Occipital lobe (tissue), 2 donors: ENCODE data around the gene CDK7. TPM values are rescaled to one million over a fixed set of nuclear protein-coding genes. Genes with fewer than 3 reads are reported as not detected.

Source experiments
- DNase-seq: peaks from one replicate; lab custom pipeline; 2025; lab: John Stamatoyannopoulos, UW
- total RNA-seq: library from RNA; depleted of rRNA; stranded (reverse); fragments of >200 nt; gene quantifications from one replicate; pipeline ENCODE4 v1.2.3, GENCODE V29; 2014

CDK7 gene
- total RNA-seq, 1 donor from 2014 or later = 57.4 TPM

- DNase-seq = no peak
These were observed 54.0 kb downstream of the CDK7 start for GRCh38 chr5:69288688-69289087.

- DNase-seq = no peak
These were observed 57.6 kb downstream of the CDK7 start for GRCh38 chr5:69292306-69292705.

- no peak for DNase-seq
These were observed 59.2 kb downstream of the CDK7 start for GRCh38 chr5:69293882-69294281.

- DNase-seq = no peak
These were observed 60.5 kb downstream of the CDK7 start for GRCh38 chr5:69295088-69295754.

GRCh38 chr5:69299625-69300024, 64.9 kb downstream of the CDK7 start:
- DNase-seq = no peak

GRCh38 chr5:69300537-69301203, 66.0 kb downstream of the CDK7 start:
- no peak for DNase-seq

GRCh38 chr5:69305512-69305911, 70.8 kb downstream of the CDK7 start:
- no peak for DNase-seq

- no peak for DNase-seq
These were observed 73.4 kb downstream of the CDK7 start for GRCh38 chr5:69308046-69308553.

- no peak for DNase-seq
These were observed 74.7 kb downstream of the CDK7 start for GRCh38 chr5:69309380-69309779.

- no peak for DNase-seq
These were observed 77.9 kb downstream of the CDK7 start for GRCh38 chr5:69312459-69313160.

- no peak for DNase-seq
These were observed 78.7 kb downstream of the CDK7 start for GRCh38 chr5:69313428-69313827.

GRCh38 chr5:69315972-69316371, 81.3 kb downstream of the CDK7 start:
- no peak for DNase-seq

GRCh38 chr5:69317391-69317790, 82.7 kb downstream of the CDK7 start:
- DNase-seq = no peak

- DNase-seq = no peak
These were observed 91.7 kb downstream of the CDK7 start for GRCh38 chr5:69326365-69326764.

Other genes with a start within 250 kb of the CDK7 start
- 63.6 TPM for gene SLC30A5, start 140.9 kb upstream of the CDK7 start, total RNA-seq
- 25.0 TPM for gene CCNB1, start 67.7 kb upstream of the CDK7 start, total RNA-seq
- gene CENPH, start 45.3 kb upstream of the CDK7 start, total RNA-seq = 16.2 TPM
- 9.0 TPM for gene CCDC125, start 97.9 kb downstream of the CDK7 start, total RNA-seq
- 22.0 TPM for gene AK6, start 134.6 kb downstream of the CDK7 start, total RNA-seq
- gene TAF9, start 134.6 kb downstream of the CDK7 start, total RNA-seq = 83.0 TPM
- 32.1 TPM for gene RAD17, start 134.9 kb downstream of the CDK7 start, total RNA-seq
- 0.78 TPM for gene MARVELD2, start 180.2 kb downstream of the CDK7 start, total RNA-seq